ENCODE measurements around the gene GPR137.

The GPR137 gene

GRCh38 chr11:64298966-64299846 is 13.6 kb downstream of the GPR137 start (continued):
- TF ChIP-seq, protein P1, sequence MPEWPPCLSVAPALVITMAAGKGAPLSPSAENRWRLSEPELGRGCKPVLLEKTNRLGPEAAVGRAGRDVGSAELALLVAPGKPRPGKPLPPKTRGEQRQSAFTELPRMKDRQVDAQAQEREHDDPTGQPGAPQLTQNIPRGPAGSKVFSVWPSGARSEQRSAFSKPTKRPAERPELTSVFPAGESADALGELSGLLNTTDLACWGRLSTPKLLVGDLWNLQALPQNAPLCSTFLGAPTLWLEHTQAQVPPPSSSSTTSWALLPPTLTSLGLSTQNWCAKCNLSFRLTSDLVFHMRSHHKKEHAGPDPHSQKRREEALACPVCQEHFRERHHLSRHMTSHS (tag by site-specific recombination; IDR thresholded peaks at IDR 0.05), result no peak
- TF ChIP-seq ZNF398 (tag by site-specific recombination; IDR thresholded peaks at IDR 0.05) (no peak), ZNF112 (tag by site-specific recombination; IDR thresholded peaks at IDR 0.05) (no peak), ZNF138 (tag by site-specific recombination; IDR thresholded peaks at IDR 0.05; ENCODE audit: borderline replicate concordance) (no peak), HOXD13 (CRISPR knock-in tag; IDR thresholded peaks at IDR 0.05; ENCODE audit: borderline replicate concordance) (no peak), ZNF645 (tag by site-specific recombination; IDR thresholded peaks at IDR 0.05) (no peak), BCL6B (tag by site-specific recombination; IDR thresholded peaks at IDR 0.05) (no peak), ZNF473 (tag by site-specific recombination; IDR thresholded peaks at IDR 0.05) (no peak), ZBTB17 (tag by site-specific recombination; IDR thresholded peaks at IDR 0.05) (no peak)
- TF ChIP-seq, protein P2, sequence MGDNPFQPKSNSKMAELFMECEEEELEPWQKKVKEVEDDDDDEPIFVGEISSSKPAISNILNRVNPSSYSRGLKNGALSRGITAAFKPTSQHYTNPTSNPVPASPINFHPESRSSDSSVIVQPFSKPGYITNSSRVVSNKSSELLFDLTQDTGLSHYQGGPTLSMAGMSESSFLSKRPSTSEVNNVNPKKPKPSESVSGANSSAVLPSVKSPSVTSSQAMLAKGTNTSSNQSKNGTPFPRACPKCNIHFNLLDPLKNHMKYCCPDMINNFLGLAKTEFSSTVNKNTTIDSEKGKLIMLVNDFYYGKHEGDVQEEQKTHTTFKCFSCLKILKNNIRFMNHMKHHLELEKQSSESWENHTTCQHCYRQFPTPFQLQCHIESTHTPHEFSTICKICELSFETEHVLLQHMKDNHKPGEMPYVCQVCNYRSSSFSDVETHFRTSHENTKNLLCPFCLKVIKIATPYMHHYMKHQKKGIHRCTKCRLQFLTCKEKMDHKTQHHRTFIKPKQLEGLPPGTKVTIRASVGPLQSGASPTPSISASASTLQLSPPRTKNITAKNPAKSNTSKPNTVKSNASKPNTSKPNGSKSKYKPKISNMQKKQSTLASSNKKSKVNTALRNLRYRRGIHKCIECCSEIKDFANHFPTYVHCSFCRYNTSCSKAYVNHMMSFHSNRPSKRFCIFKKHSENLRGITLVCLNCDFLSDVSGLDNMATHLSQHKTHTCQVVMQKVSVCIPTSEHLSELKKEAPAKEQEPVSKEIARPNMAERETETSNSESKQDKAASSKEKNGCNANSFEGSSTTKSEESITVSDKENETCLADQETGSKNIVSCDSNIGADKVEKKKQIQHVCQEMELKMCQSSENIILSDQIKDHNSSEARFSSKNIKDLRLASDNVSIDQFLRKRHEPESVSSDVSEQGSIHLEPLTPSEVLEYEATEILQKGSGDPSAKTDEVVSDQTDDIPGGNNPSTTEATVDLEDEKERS (tag by site-specific recombination; IDR thresholded peaks at IDR 0.05), result no peak

GRCh38 chr11:64299847-64300648 is 14.4 kb downstream of the GPR137 start, which contains the start of gene CATSPERZ:
Gene CATSPERZ, plus strand, starts transcription at chr11:64300358. Its CDS starts 53 bp downstream, at chr11:64300411.
- H3K9me3 ChIP-seq (ENCODE audit: control insufficient read depth, insufficient read depth, low read depth, low read length), result no peaks in the 10 kb centered on the region
- TF ChIP-seq GLI2 (tag by site-specific recombination; IDR thresholded peaks at IDR 0.05; ENCODE audit: borderline replicate concordance, low read depth) (no peak), ZNF266 (tag by site-specific recombination; IDR thresholded peaks at IDR 0.05; ENCODE audit: low read depth) (no peak), ZNF2 (tag by site-specific recombination; IDR thresholded peaks at IDR 0.05) (no peak), HIC1 (tag by site-specific recombination; IDR thresholded peaks at IDR 0.05) (no peak), ZNF426 (tag by site-specific recombination; IDR thresholded peaks at IDR 0.05) (no peak), GLIS2 (tag by site-specific recombination; IDR thresholded peaks at IDR 0.05) (no peak), ZNF112 (tag by site-specific recombination; IDR thresholded peaks at IDR 0.05) (no peak), ZIC2 (tag by site-specific recombination; IDR thresholded peaks at IDR 0.05) (no peak), ZBTB17 (tag by site-specific recombination; IDR thresholded peaks at IDR 0.05) (no peak), ZNF645 (tag by site-specific recombination; IDR thresholded peaks at IDR 0.05) (no peak)
- TF ChIP-seq, protein P3, sequence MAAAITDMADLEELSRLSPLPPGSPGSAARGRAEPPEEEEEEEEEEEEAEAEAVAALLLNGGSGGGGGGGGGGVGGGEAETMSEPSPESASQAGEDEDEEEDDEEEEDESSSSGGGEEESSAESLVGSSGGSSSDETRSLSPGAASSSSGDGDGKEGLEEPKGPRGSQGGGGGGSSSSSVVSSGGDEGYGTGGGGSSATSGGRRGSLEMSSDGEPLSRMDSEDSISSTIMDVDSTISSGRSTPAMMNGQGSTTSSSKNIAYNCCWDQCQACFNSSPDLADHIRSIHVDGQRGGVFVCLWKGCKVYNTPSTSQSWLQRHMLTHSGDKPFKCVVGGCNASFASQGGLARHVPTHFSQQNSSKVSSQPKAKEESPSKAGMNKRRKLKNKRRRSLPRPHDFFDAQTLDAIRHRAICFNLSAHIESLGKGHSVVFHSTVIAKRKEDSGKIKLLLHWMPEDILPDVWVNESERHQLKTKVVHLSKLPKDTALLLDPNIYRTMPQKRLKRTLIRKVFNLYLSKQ (tag by site-specific recombination; IDR thresholded peaks at IDR 0.05; ENCODE audit: borderline replicate concordance), result no peak

More at GRCh38 chr11:64299847-64300648, 14.4 kb downstream of the GPR137 start, which contains the start of gene CATSPERZ:
- Histone ChIP-seq H3K4me1 (ENCODE audit: control insufficient read depth, insufficient read depth, low read length) (no peaks in the 10 kb centered on the region), H3K36me3 (ENCODE audit: control insufficient read depth in 2 of 2, insufficient read depth in 1 of 2, low read length in 2 of 2) (no peaks in the 10 kb centered on the region), H3K4me3 (ENCODE audit: low read depth, low read length) (peak within 1 kb of the TSS; percentile 18), H3K27ac (ENCODE audit: extremely low read depth, low read depth, low read length) (no peak within 1 kb of the TSS)
- ChIA-PET CTCF (interaction anchor here (0.6 to 5.8 kb wide), 19 partner anchors 7 to 150 kb away, joined by 3 to 81 read pairs (median 9); partner anchors contain the start of genes BAD, FERMT3, PLCB3 and PRDX5), POLR2A (interaction anchor here (0.7 to 2.0 kb wide), 9 partner anchors 15 to 115 kb away, joined by 3 to 9 read pairs (median 4); partner anchors contain the start of genes BAD, FKBP2, GPR137 and STIP1)
